VCaP (cell line): ENCODE measurements around the gene LIMS1.

Experiments
- H3K27ac ChIP-seq: fragments of 450-650 bp; 2 replicates; pipeline ENCODE4 v1.5.1; 2017
- CTCF ChIP-seq: fragments of 450-650 bp; conservative IDR thresholded peaks from 2 replicates; pipeline ENCODE4 v1.5.1; 2017; ENCODE audit warnings: mild to moderate bottlenecking, moderate library complexity

The LIMS1 gene

GRCh38 chr2:108573061-108573460, 38.8 kb downstream of the LIMS1 start:
- no peak for TF ChIP-seq CTCF
- H3K27ac ChIP-seq = no peak overlapping the region

GRCh38 chr2:108574332-108574731, 40.1 kb downstream of the LIMS1 start:
- H3K27ac ChIP-seq = no peak overlapping the region
- TF ChIP-seq CTCF = no peak

GRCh38 chr2:108575132-108575966, 41.1 kb downstream of the LIMS1 start:
- TF ChIP-seq CTCF = no peak
- no peak overlapping the region for H3K27ac ChIP-seq

- TF ChIP-seq CTCF = no peak
- H3K27ac ChIP-seq = no peak overlapping the region
Observed at GRCh38 chr2:108577099-108577498, 42.8 kb downstream of the LIMS1 start.

- no peak overlapping the region for H3K27ac ChIP-seq
- no peak for TF ChIP-seq CTCF
Observed at GRCh38 chr2:108579623-108580022, 45.4 kb downstream of the LIMS1 start.

- H3K27ac ChIP-seq = no peak overlapping the region
- TF ChIP-seq CTCF = no peak
Observed at GRCh38 chr2:108580050-108580449, 45.8 kb downstream of the LIMS1 start.

GRCh38 chr2:108583903-108584520, 49.7 kb downstream of the LIMS1 start:
- TF ChIP-seq CTCF = peak; percentile 82
- H3K27ac ChIP-seq = peak overlapping the region; percentile 17; the same call in 1 of the 2 replicates
